ENCODE data around the gene SAMD1.

SAMD1 gene

DNA sequence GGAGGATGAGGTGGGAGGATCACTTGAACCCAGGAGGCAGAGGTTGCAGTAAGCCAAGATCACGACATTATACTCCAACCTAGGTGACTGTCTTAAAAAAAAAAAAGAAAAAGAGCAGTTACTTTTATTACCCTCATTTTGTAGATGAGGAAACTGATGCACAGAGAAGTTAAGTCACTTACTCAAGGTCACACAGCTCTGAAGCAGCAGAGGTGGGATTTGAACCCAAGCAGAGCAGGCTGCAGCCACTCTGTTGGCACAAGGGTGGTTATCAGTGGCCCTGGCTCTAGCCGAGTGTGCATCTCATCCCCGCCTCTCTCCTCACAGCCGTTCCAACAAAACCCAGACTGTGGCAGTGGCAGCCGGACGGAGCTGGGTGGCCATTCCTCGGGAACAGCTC lies 51.4 kb downstream of the SAMD1 start:
- no peak for DNase-seq (ENCODE audit: low read depth in 1 of 2, low spot score in 1 of 2)
